K562 (cell line): Measurements from ENCODE around the gene CNFN. TPM values are rescaled to one million over a fixed set of nuclear protein-coding genes. Genes with fewer than 3 reads are reported as not detected.

ENCODE experiments used
- CTCFL ChIP-seq: IDR thresholded peaks from 2 replicates; pipeline ENCODE4 v1.6.1; 2011; ENCODE audit warnings: borderline replicate concordance, low read depth, mild to moderate bottlenecking, moderate library complexity, low read length; ENCODE audit not compliant: insufficient read depth, poor library complexity, severe bottlenecking
- DEAF1 ChIP-seq: fragments of 450-650 bp; formaldehyde crosslinking; IDR thresholded peaks from 2 replicates; pipeline ENCODE4 v1.4.0; 2020; ENCODE audit warnings: mild to moderate bottlenecking, moderate library complexity
- ESRRA ChIP-seq: fragments of 450-650 bp; IDR thresholded peaks from 2 replicates; pipeline ENCODE4 v1.6.1; 2014; ENCODE audit warnings: low read depth, mild to moderate bottlenecking, moderate library complexity, borderline replicate concordance
- HIVEP1 ChIP-seq: fragments of 250-450 bp; sonication (Bioruptor Pico); IDR thresholded peaks from 2 replicates; pipeline ENCODE4 v1.4.0; 2020; ENCODE audit warnings: mild to moderate bottlenecking
- L3MBTL2 ChIP-seq: fragments of 450-650 bp; IDR thresholded peaks from 2 replicates; pipeline ENCODE4 v1.6.1; 2016; ENCODE audit warnings: mild to moderate bottlenecking, moderate library complexity
- NFRKB ChIP-seq: fragments of 450-650 bp; IDR thresholded peaks from 2 replicates; pipeline ENCODE4 v1.6.1; 2016; ENCODE audit warnings: low read depth
- NR2C1 ChIP-seq, 2 experiments: fragments of 450-650 bp; IDR thresholded peaks; 2 replicates each; pipeline ENCODE4 v1.6.1; 2017; ENCODE audit warnings: mild to moderate bottlenecking in 2 of 2, antibody characterized with exemption in 1 of 2, inconsistent platforms in 1 of 2, missing compliant biosample characterization in 1 of 2, missing genetic modification characterization in 1 of 2
- PKNOX1 ChIP-seq: fragments of 450-650 bp; IDR thresholded peaks from 2 replicates; pipeline ENCODE4 v1.6.1; 2016
- RAD21 ChIP-seq, 2 experiments: fragments of 250-450 bp in 1 of 2; fragments of 450-650 bp in 1 of 2; sonication (Bioruptor Pico) in 1 of 2; formaldehyde crosslinking in 1 of 2; IDR thresholded peaks in 1 of 2; conservative IDR thresholded peaks in 1 of 2; 2 replicates each; pipeline versions ENCODE4 v1.4.0 to v1.8.0; 2020 to 2022; ENCODE audit warnings: mild to moderate bottlenecking in 2 of 2, moderate library complexity in 1 of 2
- TEAD1 ChIP-seq, 2 experiments: fragments of 450-650 bp in 1 of 2; sonication (generic) in 1 of 2; formaldehyde crosslinking; IDR thresholded peaks; 2 replicates each; pipeline versions ENCODE4 v1.4.0 to v1.8.0; 2020 to 2022; ENCODE audit warnings: mild to moderate bottlenecking in 2 of 2, missing genetic modification reagents in 1 of 2
- TFAM ChIP-seq: fragments of 250-450 bp; sonication (Bioruptor Pico); conservative IDR thresholded peaks from 2 replicates; pipeline ENCODE4 v1.5.0; 2021; ENCODE audit warnings: mild to moderate bottlenecking, moderate library complexity
- ZBTB49 ChIP-seq: sonication (generic); formaldehyde crosslinking; IDR thresholded peaks from 2 replicates; pipeline ENCODE4 v1.8.0; 2022; ENCODE audit warnings: missing genetic modification reagents, mild to moderate bottlenecking, borderline replicate concordance
- ZNF146 ChIP-seq: IDR thresholded peaks from one replicate; pipeline ENCODE4 v1.6.1; 2018; ENCODE audit warnings: missing compliant biosample characterization; ENCODE audit not compliant: unreplicated experiment
- polyA plus RNA-seq, 8 experiments: library from polyadenylated mRNA; depleted of rRNA in 4 of 8; stranded (reverse) in 5 of 8; unstranded in 3 of 8; fragments of >200 nt; fragmentation: Nextera tagmentation in 2 of 8; fragmentation: Illumina TruSeq in 1 of 8; extraction: Ambion mirVana in 2 of 8; extraction: Trizol in 1 of 8; gene quantifications; 2 replicates each; pipeline versions ENCODE4 v1.2.1 to v1.2.3, GENCODE V29; 2011 to 2014; ENCODE audit warnings: inconsistent platforms in 1 of 8, missing spikeins in 1 of 8
- total RNA-seq, 7 experiments: library from RNA; depleted of rRNA in 6 of 7; stranded (reverse); fragments of >200 nt in 6 of 7; fragmentation: Illumina TruSeq in 2 of 7; extraction: Trizol in 2 of 7; gene quantifications; 2 replicates each; pipeline versions ENCODE4 v1.2.1 to v1.2.3, GENCODE V29; 2011 to 2021; ENCODE audit warnings: low replicate concordance in 1 of 7

CNFN gene
- total and polyA plus RNA-seq, 9 of the 15 experiments (the other 6 are each of a cell fraction or from before 2014, with no cell fraction given): 0.18 to 0.52 (median 0.27) TPM; not detected in 5

- TF ChIP-seq PKNOX1: no peak
- 0 out of 2 replicates have a peak, but pooled peaks have one; percentile 35 for TF ChIP-seq NFRKB
- TF ChIP-seq ZBTB49 (CRISPR knock-in tag): no peak
- TF ChIP-seq TFAM (CRISPR knock-in tag): no peak
- TF ChIP-seq L3MBTL2: peak; percentile 38; the same call in 1 of the 2 replicates
- 0 out of 2 replicates have a peak, but pooled peaks have one; percentile 38 for TF ChIP-seq HIVEP1 (CRISPR knock-in tag)
- TF ChIP-seq ESRRA: peak; percentile 44; the same call in 1 of the 2 replicates
- TF ChIP-seq RAD21 (CRISPR knock-in tag; conservative IDR thresholded peaks at IDR 0.05 in 1 of 2, IDR thresholded peaks at IDR 0.05 in 1 of 2): peak; percentile 80 to 94
- TF ChIP-seq CTCFL: peak; percentile 67
- peak; percentile 69 for TF ChIP-seq DEAF1 (CRISPR knock-in tag)
- TF ChIP-seq TEAD1 (CRISPR knock-in tag; IDR thresholded peaks at IDR 0.05): peak; percentile 36 to 62; a peak in 1 of 4 replicates
- peak; percentile 95 for TF ChIP-seq NR2C1 (IDR thresholded peaks at IDR 0.05)
- TF ChIP-seq NR2C1 (tag; IDR thresholded peaks at IDR 0.05): peak; percentile 97
- no peak for TF ChIP-seq ZNF146 (CRISPR knock-in tag)
Measured at GRCh38 chr19:42433503-42434260, 43.6 kb upstream of the CNFN start (continued).
